GM12865 (cell line): ENCODE data around the gene UFC1.

ENCODE experiments used
- DNase-seq: peaks from one replicate; pipeline ENCODE4 v3.0.0; 2010; ENCODE audit warnings: low read depth
- H3K4me3 ChIP-seq: 2 replicates; pipeline ENCODE4 v1.5.1; 2011; ENCODE audit warnings: mild to moderate bottlenecking, low read depth, low read length, control low read depth
- CTCF ChIP-seq: IDR thresholded peaks from 2 replicates; pipeline ENCODE4 v1.5.1; 2011; ENCODE audit warnings: low read length, control low read depth, low read depth, inconsistent platforms; ENCODE audit not compliant: insufficient read depth; ENCODE audit errors: missing control alignments

Gene UFC1

GRCh38 chr1:161201836-161202712 lies 48.3 kb downstream of the UFC1 start, which contains the start of gene NDUFS2:
TSS of gene NDUFS2 (plus strand) at chr1:161202367. CDS start at chr1:161202386, 19 bp downstream.
- TF ChIP-seq CTCF, result no peak
- peak within 1 kb of the TSS; percentile 68 for H3K4me3 ChIP-seq
- peak; percentile 99 for DNase-seq

- no peak overlapping the region for H3K4me3 ChIP-seq
- no peak for TF ChIP-seq CTCF
- DNase-seq, result no peak
Measured at GRCh38 chr1:161206411-161207140, 52.8 kb downstream of the UFC1 start.

- TF ChIP-seq CTCF, result no peak
- no peak overlapping the region for H3K4me3 ChIP-seq
- DNase-seq, result no peak
Measured at GRCh38 chr1:161207173-161207572, 53.4 kb downstream of the UFC1 start.
